T-helper 2 cell treated with Interferon-gamma antibody and Interleukin-4, amounts not matched to agents 100 ng/mL and 5 ng/mL, for 36 hours (primary cell): Measurements from ENCODE around the gene CAPNS1. TPM values are rescaled to one million over a fixed set of nuclear protein-coding genes. Genes with fewer than 3 reads are reported as not detected.
"Not testable (repeated sequence)": the region's sequence is repeated elsewhere in the genome, so short reads cannot be mapped to it uniquely, and the experiment has no call there.

Source experiments
- intact Hi-C: fragments of 100-400 bp; cut with micrococcal nuclease; formaldehyde crosslinking; loops from one replicate; pipeline ENCODE4 v1.15.1; 2023
- total RNA-seq: library from RNA; stranded (reverse); gene quantifications from 2 replicates; pipeline ENCODE4 v1.2.3, GENCODE V29; 2022

The CAPNS1 gene
- total RNA-seq, 1 donor from 2014 or later, result 500 TPM

DNA sequence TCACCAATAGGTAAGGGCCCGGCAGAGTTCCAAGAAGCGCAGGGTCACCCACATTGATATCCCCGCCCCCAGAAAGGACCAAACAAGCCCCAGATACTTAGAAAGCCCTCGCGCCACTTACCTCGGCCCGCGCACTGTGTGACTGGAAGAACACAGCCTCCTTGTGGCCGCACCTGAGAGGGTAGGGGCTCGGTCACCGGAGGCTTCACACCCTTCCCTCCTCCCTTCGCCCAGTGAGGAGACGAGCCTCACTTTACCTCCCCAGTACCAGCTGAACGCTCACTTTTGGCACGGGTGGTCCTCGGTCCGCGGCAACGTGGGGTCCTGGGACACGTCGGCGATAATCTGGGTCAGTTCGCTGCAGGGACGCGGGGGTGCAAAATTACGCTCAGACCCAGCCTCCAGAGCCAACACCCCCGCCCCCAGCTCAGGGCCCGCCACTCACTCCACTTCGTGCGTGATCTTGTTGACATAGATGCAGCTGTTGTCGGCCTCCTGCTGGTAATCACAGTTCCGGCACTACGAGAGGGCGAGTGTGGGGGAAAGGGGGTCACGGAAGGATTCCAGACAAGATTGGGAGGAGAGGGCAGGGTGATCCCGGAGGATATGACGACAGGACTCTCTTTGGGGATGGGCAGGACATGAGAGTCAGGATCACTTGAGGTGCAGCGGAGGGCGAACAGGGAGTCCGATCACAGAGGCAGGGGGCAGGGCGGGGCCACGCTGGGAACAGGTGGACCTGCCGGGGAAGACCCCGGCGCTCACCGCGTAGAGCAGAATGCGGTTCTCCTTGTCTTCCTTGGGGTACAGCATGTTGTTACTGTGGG lies 25.8 kb upstream of the CAPNS1 start:
- intact Hi-C loops, result loop anchor here (10.0 kb wide), 2 partner anchors 369 to 399 kb away; partner anchors contain the start of genes IGFLR1, KMT2B, LIN37 and PSENEN

GRCh38 chr19:36114721-36115452 lies 25.0 kb upstream of the CAPNS1 start, which contains the start of gene POLR2I:
POLR2I (minus strand) TSS chr19:36114875; CDS start chr19:36114856, 19 bp downstream.
- intact Hi-C loops, result loop anchor here (1.0 to 10.0 kb wide), 10 partner anchors 12 to 722 kb away; partner anchors contain the start of genes ALKBH6, IGFLR1, KMT2B and LIN37

GRCh38 chr19:36115453-36116343 lies 24.2 kb upstream of the CAPNS1 start, which contains the start of gene TBCB:
TBCB (plus strand) TSS chr19:36115468; CDS start chr19:36115561, 93 bp downstream.
- intact Hi-C loops, result loop anchor here (1.0 to 10.0 kb wide), 10 partner anchors 12 to 722 kb away; partner anchors contain the start of genes ALKBH6, IGFLR1, KMT2B and LIN37

GRCh38 chr19:36116344-36116637 lies 23.6 kb upstream of the CAPNS1 start:
- intact Hi-C loops, result loop anchor here (5.0 to 10.0 kb wide), 4 partner anchors 119 to 721 kb away; partner anchors contain the start of genes IGFLR1, KMT2B, LIN37 and PSENEN

- intact Hi-C loops, result no loop called here
These were observed 19.5 kb upstream of the CAPNS1 start for GRCh38 chr19:36120092-36120983.

DNA sequence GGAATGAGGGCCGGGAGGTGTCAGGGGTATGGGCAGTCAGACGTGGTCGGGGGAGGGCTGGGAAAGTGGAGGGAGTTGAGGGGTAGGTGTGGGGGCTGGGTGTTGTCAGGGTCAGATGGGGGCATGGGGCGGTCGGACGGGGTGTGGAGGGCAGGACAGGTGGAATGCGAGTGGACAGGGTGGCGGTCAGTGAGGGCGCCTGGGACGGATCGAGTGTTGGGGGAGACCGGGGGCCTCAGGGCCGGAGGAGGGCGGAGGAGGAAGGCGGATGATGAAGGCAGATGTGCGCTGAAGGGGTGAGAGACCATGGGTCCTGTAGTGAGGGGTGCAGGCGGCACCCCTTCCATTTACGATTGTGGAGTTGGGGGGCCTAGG lies 18.9 kb upstream of the CAPNS1 start:
- intact Hi-C loops, result no loop called here

- intact Hi-C loops, result no loop called here
These were observed 18.3 kb upstream of the CAPNS1 start for GRCh38 chr19:36121486-36122124.

DNA sequence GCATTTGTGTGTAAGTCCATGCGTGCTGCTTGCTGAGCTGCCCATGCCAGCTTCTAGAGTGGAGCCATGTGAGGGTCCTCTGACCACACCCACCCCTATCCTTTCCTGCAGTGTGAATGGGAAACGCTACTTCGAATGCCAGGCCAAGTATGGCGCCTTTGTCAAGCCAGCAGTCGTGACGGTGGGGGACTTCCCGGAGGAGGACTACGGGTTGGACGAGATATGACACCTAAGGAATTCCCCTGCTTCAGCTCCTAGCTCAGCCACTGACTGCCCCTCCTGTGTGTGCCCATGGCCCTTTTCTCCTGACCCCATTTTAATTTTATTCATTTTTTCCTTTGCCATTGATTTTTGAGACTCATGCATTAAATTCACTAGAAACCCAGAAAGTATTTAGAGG lies 14.3 kb upstream of the CAPNS1 start:
- intact Hi-C loops, result loop anchor here (5.0 kb wide), 2 partner anchors 562 to 727 kb away; partner anchors contain the start of genes ZNF345 and ZNF567

DNA sequence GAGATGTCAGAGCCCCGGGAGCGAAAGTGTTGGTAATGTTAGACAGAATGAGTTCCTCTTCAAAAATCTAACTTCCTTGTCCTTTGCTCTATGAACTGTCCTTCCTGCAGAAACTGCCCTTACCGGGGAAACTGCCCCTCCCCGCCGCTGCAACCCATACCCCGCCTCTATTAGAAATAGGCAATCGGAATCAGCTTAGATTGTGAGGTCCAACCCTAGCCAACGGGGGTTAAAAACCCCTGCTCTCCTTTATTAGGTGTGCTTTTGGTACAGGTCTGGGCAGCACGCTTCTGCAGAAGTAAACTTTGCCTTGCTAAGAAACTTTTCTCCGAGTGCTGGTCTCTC lies 11.5 kb upstream of the CAPNS1 start:
- intact Hi-C loops, result loop anchor here (1.0 to 5.0 kb wide), 4 partner anchors 11 to 724 kb away; partner anchors contain the start of genes ZNF345, ZNF566 and ZNF567

GRCh38 chr19:36131221-36131620 lies 8.6 kb upstream of the CAPNS1 start:
- intact Hi-C loops, result not testable (repeated sequence)

GRCh38 chr19:36134867-36135266 lies 5.0 kb upstream of the CAPNS1 start:
- intact Hi-C loops, result not testable (repeated sequence)

GRCh38 chr19:36136964-36137686 lies 2.7 kb upstream of the CAPNS1 start:
- intact Hi-C loops, result no loop called here

DNA sequence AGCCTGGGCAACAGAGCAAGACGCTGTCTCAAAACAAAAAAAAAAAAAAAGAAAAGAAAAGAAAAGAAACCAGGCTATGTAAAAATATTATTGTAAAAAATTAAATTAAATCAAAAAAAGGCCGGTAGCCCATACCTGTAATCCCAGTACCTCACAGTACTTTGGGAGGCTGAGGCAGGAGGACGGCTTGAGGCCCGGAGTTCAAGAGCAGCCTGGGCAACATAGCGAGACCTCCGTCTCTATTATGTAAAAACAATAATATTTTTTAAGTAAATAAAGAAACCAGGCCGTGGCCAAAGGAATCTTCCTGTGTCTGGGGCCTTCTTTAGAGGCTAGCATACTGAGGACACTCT lies 770 bp upstream of the CAPNS1 start:
- intact Hi-C loops, result loop anchor here (1.0 kb wide), 1 partner anchor 11 kb away; no protein-coding TSS in a partner anchor

DNA sequence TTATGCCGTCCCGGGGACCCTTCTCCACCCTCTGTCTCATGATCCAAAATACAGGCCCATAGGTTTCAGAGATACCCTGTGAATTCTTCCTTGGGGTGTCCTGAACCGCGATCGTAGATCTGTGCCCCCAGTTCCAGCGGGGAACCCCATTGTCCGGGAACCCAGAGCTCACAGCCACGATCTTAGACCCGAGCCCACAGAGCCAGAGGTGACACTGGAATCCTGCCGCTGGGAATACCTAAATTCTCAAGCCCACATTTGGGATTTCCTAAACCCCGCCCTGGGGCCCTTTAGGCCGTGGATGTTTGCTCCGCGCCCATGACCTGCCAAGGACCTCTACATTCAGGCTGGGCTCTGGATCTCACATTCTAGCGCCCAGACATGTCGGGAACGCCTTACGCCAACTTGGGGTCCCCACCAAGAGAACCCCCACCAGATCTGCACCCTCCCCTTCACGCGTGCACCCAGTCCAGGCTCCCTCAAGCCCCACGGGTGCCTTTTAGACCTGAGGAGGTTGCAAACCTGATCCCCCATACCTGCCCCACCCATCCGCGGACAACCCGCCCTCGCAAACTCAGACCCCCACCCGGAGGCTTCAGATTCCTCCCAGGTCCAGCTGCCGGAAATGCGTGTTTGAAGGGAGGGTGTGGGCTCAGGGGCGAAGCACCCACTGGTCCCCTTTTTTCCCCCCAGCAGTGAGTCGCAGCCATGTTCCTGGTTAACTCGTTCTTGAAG lies 605 bp downstream of the CAPNS1 start:
- intact Hi-C loops, result loop anchor here (1.0 to 2.0 kb wide), 4 partner anchors 25 to 126 kb away; partner anchors contain the start of genes ALKBH6, TBCB, THAP8 and WDR62

- intact Hi-C loops, result loop anchor here (1.0 to 2.0 kb wide), 3 partner anchors 26 to 87 kb away; partner anchors contain the start of genes TBCB, THAP8, WDR62 and ZNF146
These were observed 1.4 kb downstream of the CAPNS1 start for GRCh38 chr19:36141039-36141927.

DNA sequence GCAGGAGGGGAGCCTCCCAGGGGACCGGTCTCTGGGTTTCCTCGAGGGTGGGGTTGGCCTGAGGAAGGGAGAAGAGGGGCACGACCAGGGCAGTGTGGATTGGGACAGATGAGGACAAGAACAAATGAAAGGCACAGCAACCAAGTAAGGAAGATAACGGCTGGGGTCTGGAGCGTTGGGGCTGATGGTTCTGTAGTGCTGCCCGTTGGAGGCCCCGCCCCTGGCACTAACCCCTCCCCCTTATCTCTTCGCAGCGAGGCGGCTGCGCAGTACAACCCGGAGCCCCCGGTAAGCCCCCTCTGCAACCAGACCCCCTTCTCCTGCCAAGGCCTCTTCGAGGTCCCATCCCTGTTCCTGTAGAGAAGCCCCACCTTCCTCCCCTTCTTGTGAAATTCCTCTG lies 2.2 kb downstream of the CAPNS1 start:
- intact Hi-C loops, result no loop called here

- intact Hi-C loops, result no loop called here
These were observed 2.6 kb downstream of the CAPNS1 start for GRCh38 chr19:36142496-36142895.
